Right ventricle myocardium inferior (tissue), 1 donor: ENCODE measurements around the gene CADPS2. TPM values are rescaled to one million over a fixed set of nuclear protein-coding genes. Genes with fewer than 3 reads are reported as not detected.
"Not testable (repeated sequence)": the region's sequence is repeated elsewhere in the genome, so short reads cannot be mapped to it uniquely, and the experiment has no call there.

Experiments used
- ATAC-seq: fragments of 200-7000 bp; cut with Tn5 transposase; one replicate; pipeline ENCODE4 v1.9.1; 2020; ENCODE audit warnings: mild to moderate bottlenecking, moderate library complexity
- DNase-seq: peaks from one replicate; pipeline ENCODE4 v3.0.0; 2021; ENCODE audit errors: missing footprints
- intact Hi-C: fragments of 100-400 bp; cut with DNase I; formaldehyde crosslinking; loops from one replicate; pipeline ENCODE4 v1.11.0; 2022
- total RNA-seq: library from RNA; stranded (reverse); fragmentation: NEBNext Ultra II Directional; extraction: Animal tissue kit (Norgen Biotek cat#: 25700); gene quantifications from one replicate; pipeline ENCODE4 v1.2.1, GENCODE V29; 2021
- donor health status: DM: no; HTN: yes; CAD: no; lungs with severe emphysema.

Gene CADPS2
- total RNA-seq, 1 donor from 2014 or later = 20.8 TPM

GRCh38 chr7:122864838-122865237 is 21.4 kb downstream of the CADPS2 start:
- intact Hi-C loops = no loop called here
- no peak for ATAC-seq
- DNase-seq = no peak

GRCh38 chr7:122864016-122864415 is 22.2 kb downstream of the CADPS2 start:
- intact Hi-C loops = no loop called here
- no peak for DNase-seq
- ATAC-seq = no peak

GRCh38 chr7:122858320-122858719 is 27.9 kb downstream of the CADPS2 start:
- ATAC-seq (no peak), DNase-seq (no peak)
- intact Hi-C loops = no loop called here

- intact Hi-C loops = no loop called here
- no peak for DNase-seq
- ATAC-seq = no peak
Measured at GRCh38 chr7:122850528-122850927, 35.7 kb downstream of the CADPS2 start.

GRCh38 chr7:122849957-122850328 is 36.3 kb downstream of the CADPS2 start:
- intact Hi-C loops = no loop called here
- ATAC-seq = no peak
- no peak for DNase-seq

GRCh38 chr7:122849322-122849956 is 36.8 kb downstream of the CADPS2 start:
- ATAC-seq = no peak
- no peak for DNase-seq
- intact Hi-C loops = no loop called here

- intact Hi-C loops = no loop called here
- DNase-seq (no peak), ATAC-seq (no peak)
Measured at GRCh38 chr7:122847871-122848473, 38.3 kb downstream of the CADPS2 start.

- no peak for DNase-seq
- ATAC-seq = no peak
- intact Hi-C loops = no loop called here
Measured at GRCh38 chr7:122846591-122846990, 39.7 kb downstream of the CADPS2 start.

GRCh38 chr7:122845286-122845685 is 41.0 kb downstream of the CADPS2 start:
- intact Hi-C loops = no loop called here
- ATAC-seq (no peak), DNase-seq (no peak)

GRCh38 chr7:122844191-122844988 is 41.9 kb downstream of the CADPS2 start:
- intact Hi-C loops = no loop called here
- DNase-seq (no peak), ATAC-seq (no peak)

GRCh38 chr7:122842971-122843370 is 43.3 kb downstream of the CADPS2 start:
- intact Hi-C loops = no loop called here
- no peak for DNase-seq
- no peak for ATAC-seq

- intact Hi-C loops, DNase-seq, ATAC-seq: not testable (repeated sequence)
Measured at GRCh38 chr7:122836286-122836685, 50.0 kb downstream of the CADPS2 start.

GRCh38 chr7:122834571-122834942 is 51.7 kb downstream of the CADPS2 start:
- intact Hi-C loops, ATAC-seq, DNase-seq: not testable (repeated sequence)

- DNase-seq = no peak
- ATAC-seq = no peak
- intact Hi-C loops = no loop called here
Measured at GRCh38 chr7:122833888-122834570, 52.2 kb downstream of the CADPS2 start.

GRCh38 chr7:122831436-122831835 is 54.8 kb downstream of the CADPS2 start:
- no peak for ATAC-seq
- intact Hi-C loops = no loop called here
- no peak for DNase-seq

- intact Hi-C loops = no loop called here
- ATAC-seq = no peak
Measured at GRCh38 chr7:122829962-122830361, 56.3 kb downstream of the CADPS2 start.

GRCh38 chr7:122827763-122828162 is 58.5 kb downstream of the CADPS2 start:
- ATAC-seq (no peak), DNase-seq (no peak)
- intact Hi-C loops = no loop called here

More at GRCh38 chr7:122829962-122830361, 56.3 kb downstream of the CADPS2 start:
- no peak for DNase-seq

- ATAC-seq = no peak
- intact Hi-C loops = no loop called here
Measured at GRCh38 chr7:122813845-122814244, 72.4 kb downstream of the CADPS2 start.

GRCh38 chr7:122803851-122804250 is 82.4 kb downstream of the CADPS2 start:
- ATAC-seq (no peak), DNase-seq (no peak)
- intact Hi-C loops = loop anchor here (2.0 kb wide), 2 partner anchors 83 to 349 kb away; partner anchors contain the start of gene CADPS2

More at GRCh38 chr7:122813845-122814244, 72.4 kb downstream of the CADPS2 start:
- no peak for DNase-seq
